Thyroid gland (tissue), 4 donors: ENCODE measurements around the gene RNASE4.

Source experiments
- POLR2A ChIP-seq, 2 donors: fragments of 450-650 bp; IDR thresholded peaks; one replicate each; pipeline ENCODE4 v1.6.1; 2017; ENCODE audit warnings: antibody characterized with exemption in 2 of 2, mild to moderate bottlenecking in 2 of 2, moderate library complexity in 1 of 2
- TF ChIP-seq, protein P1 (sequence below), 6 experiments: fragments of 200-600 bp in 3 of 6; fragments of 450-650 bp in 3 of 6; sonication (generic) in 3 of 6; IDR thresholded peaks; one replicate each; pipeline ENCODE4 v1.5.1; 2016 to 2019; ENCODE audit warnings: antibody characterized with exemption in 6 of 6, mild to moderate bottlenecking in 2 of 6, inconsistent platforms in 1 of 6, moderate library complexity in 1 of 6

DNA sequence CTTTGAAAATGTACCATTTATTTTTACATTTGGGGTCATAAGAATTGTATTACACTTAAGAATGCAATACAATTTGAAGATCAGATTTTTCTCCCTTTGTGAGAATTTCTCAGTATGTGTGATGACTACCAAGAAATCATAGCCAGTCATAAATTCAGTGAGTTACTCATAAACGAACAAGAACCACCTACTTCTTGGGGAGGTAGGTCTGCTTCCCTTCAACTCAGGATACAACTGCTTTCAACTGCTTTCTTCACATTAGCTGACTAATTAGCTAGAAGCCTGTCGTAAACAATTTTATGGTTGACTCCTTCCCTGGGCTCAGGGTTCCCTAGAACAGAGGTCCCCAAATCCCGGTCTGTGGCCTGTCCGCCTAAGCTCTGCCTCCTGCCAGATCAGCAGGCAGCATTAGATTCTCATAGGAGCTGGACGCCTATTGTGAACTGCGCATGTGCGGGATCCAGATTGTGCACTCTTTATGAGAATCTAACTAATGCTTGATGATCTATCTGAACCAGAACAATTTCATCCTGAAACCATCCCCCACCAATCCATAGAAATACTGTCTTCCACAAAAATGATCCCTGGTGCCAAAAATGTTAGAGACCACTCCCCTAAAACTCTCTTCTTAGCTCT, 7.9 kb downstream of the RNASE4 start:
- TF ChIP-seq, protein P1, sequence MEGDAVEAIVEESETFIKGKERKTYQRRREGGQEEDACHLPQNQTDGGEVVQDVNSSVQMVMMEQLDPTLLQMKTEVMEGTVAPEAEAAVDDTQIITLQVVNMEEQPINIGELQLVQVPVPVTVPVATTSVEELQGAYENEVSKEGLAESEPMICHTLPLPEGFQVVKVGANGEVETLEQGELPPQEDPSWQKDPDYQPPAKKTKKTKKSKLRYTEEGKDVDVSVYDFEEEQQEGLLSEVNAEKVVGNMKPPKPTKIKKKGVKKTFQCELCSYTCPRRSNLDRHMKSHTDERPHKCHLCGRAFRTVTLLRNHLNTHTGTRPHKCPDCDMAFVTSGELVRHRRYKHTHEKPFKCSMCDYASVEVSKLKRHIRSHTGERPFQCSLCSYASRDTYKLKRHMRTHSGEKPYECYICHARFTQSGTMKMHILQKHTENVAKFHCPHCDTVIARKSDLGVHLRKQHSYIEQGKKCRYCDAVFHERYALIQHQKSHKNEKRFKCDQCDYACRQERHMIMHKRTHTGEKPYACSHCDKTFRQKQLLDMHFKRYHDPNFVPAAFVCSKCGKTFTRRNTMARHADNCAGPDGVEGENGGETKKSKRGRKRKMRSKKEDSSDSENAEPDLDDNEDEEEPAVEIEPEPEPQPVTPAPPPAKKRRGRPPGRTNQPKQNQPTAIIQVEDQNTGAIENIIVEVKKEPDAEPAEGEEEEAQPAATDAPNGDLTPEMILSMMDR (IDR thresholded peaks at IDR 0.05), result no peak
- TF ChIP-seq POLR2A (IDR thresholded peaks at IDR 0.05), result no peak
